Endothelial cell of umbilical vein (primary cell): ENCODE measurements around the gene CD101. TPM values are rescaled to one million over a fixed set of nuclear protein-coding genes. Genes with fewer than 3 reads are reported as not detected.

Experiments used
- BruUV-seq: library from RNA; stranded (reverse); fragments of 400-500 nt; replicated peaks from 2 replicates; lab custom pipeline; 2021; lab: Mats Ljungman, UMichigan
- CTCF ChIA-PET: fragments of 300-600, 350-600 bp; sonication (Branson Sonifier 250); formaldehyde crosslinking; loops from one replicate; lab custom pipeline; 2021; ENCODE audit warnings: antibody characterized with exemption, inconsistent platforms; lab: Charles Lee
- POLR2A ChIA-PET: fragments of 300-600, 350-600 bp; sonication (Branson Sonifier 250); formaldehyde crosslinking; loops from one replicate; lab custom pipeline; 2021; ENCODE audit warnings: antibody characterized with exemption, inconsistent platforms; lab: Charles Lee
- DNase-seq: peaks from one replicate; pipeline ENCODE4 v3.0.0-alpha.2; 2011; ENCODE audit warnings: low read depth, low spot score
- FAIRE-seq: peaks from 2 replicates; lab custom pipeline; 2011; peaks lifted over from hg19 to GRCh38; lab: Jason Lieb, UNC
- H2AFZ ChIP-seq: 2 replicates; pipeline ENCODE4 v1.6.0; 2012; ENCODE audit warnings: low read depth, low read length, control low read depth, inconsistent platforms
- H3K27ac ChIP-seq: 2 replicates; pipeline ENCODE4 v1.5.1; 2011; ENCODE audit warnings: low read depth, mild to moderate bottlenecking, control low read depth, low read length, moderate library complexity; ENCODE audit not compliant: insufficient read depth
- H3K27me3 ChIP-seq, 2 experiments: 2 replicates each; pipeline versions ENCODE4 v1.6.0 to v1.6.1; 2011; ENCODE audit warnings: low read length in 2 of 2, mixed read lengths in 1 of 2; ENCODE audit not compliant: control insufficient read depth in 2 of 2, insufficient read depth in 2 of 2
- H3K36me3 ChIP-seq, 2 experiments: 2 replicates in 1 of 2; 3 replicates in 1 of 2; pipeline ENCODE4 v1.5.1; 2011; ENCODE audit warnings: low read length in 2 of 2, mild to moderate bottlenecking in 1 of 2, moderate library complexity in 1 of 2; ENCODE audit not compliant: control insufficient read depth in 2 of 2, insufficient read depth in 2 of 2; ENCODE audit errors: extremely low read depth in 1 of 2
- H3K4me1 ChIP-seq: 3 replicates; pipeline ENCODE4 v1.5.1; 2011; ENCODE audit warnings: mild to moderate bottlenecking, low read length; ENCODE audit not compliant: control insufficient read depth, insufficient read depth; ENCODE audit errors: extremely low read depth
- H3K4me2 ChIP-seq: 2 replicates; pipeline ENCODE4 v1.6.1; 2011; ENCODE audit warnings: low read length, control low read depth, mixed read lengths; ENCODE audit not compliant: insufficient read depth
- H3K4me3 ChIP-seq, 3 experiments: fragments of 200-600 bp in 1 of 3; sonication (generic), shearing (Covaris generic) in 1 of 3; replicated peaks in 1 of 3; 2 replicates each; pipeline ENCODE4 v1.5.1; 2011 to 2016; ENCODE audit warnings: control low read depth in 3 of 3, low read length in 3 of 3, mild to moderate bottlenecking in 2 of 3, inconsistent platforms in 1 of 3, low read depth in 1 of 3, moderate library complexity in 1 of 3; ENCODE audit not compliant: insufficient read depth in 1 of 3
- H3K79me2 ChIP-seq: 2 replicates; pipeline ENCODE4 v1.6.0; 2012; ENCODE audit warnings: low read length, inconsistent platforms; ENCODE audit not compliant: control insufficient read depth, insufficient read depth
- H3K9ac ChIP-seq: replicated peaks from 2 replicates; pipeline ENCODE3; 2011; ENCODE audit warnings: low read length, control low read depth; ENCODE audit not compliant: insufficient read depth; ENCODE audit errors: extremely low read depth
- H3K9me1 ChIP-seq: replicated peaks from 3 replicates; pipeline ENCODE4 v1.6.0; 2011; ENCODE audit warnings: mild to moderate bottlenecking, low read length; ENCODE audit not compliant: control insufficient read depth, insufficient read depth; ENCODE audit errors: extremely low read depth
- H3K9me3 ChIP-seq: replicated peaks from 2 replicates; pipeline ENCODE4 v1.5.1; 2012; ENCODE audit warnings: low read length, inconsistent platforms; ENCODE audit not compliant: control insufficient read depth, insufficient read depth
- H4K20me1 ChIP-seq: replicated peaks from 2 replicates; pipeline ENCODE3; 2011; ENCODE audit warnings: mild to moderate bottlenecking, low read length; ENCODE audit not compliant: control insufficient read depth, insufficient read depth; ENCODE audit errors: extremely low read depth
- EZH2 ChIP-seq: IDR thresholded peaks from 2 replicates; pipeline ENCODE4 v1.6.1; 2012; ENCODE audit warnings: borderline replicate concordance, low read depth, mild to moderate bottlenecking, moderate library complexity, low read length, inconsistent platforms; ENCODE audit not compliant: severe bottlenecking
- FOS ChIP-seq: IDR thresholded peaks from 2 replicates; pipeline ENCODE4 v1.6.1; 2011; ENCODE audit warnings: mild to moderate bottlenecking, low read length, moderate library complexity, borderline replicate concordance; ENCODE audit not compliant: insufficient read depth
- GATA2 ChIP-seq: IDR thresholded peaks from 2 replicates; pipeline ENCODE4 v1.7.0; 2011; ENCODE audit warnings: low read depth, mild to moderate bottlenecking, moderate library complexity, mixed read lengths, low read length; ENCODE audit not compliant: insufficient read length, insufficient read depth
- JUN ChIP-seq: IDR thresholded peaks from 2 replicates; pipeline ENCODE4 v1.6.1; 2011; ENCODE audit warnings: borderline replicate concordance, low read depth; ENCODE audit not compliant: insufficient read length, insufficient read depth
- MYC ChIP-seq: IDR thresholded peaks from one replicate; pipeline ENCODE4 v1.6.1; 2011; ENCODE audit warnings: mild to moderate bottlenecking, low read depth, low read length
- POLR2A ChIP-seq: IDR thresholded peaks from 2 replicates; pipeline ENCODE4 v1.6.1; 2012; ENCODE audit warnings: low read depth, mild to moderate bottlenecking, control low read depth, low read length
- POLR2AphosphoS5 ChIP-seq: IDR thresholded peaks from 2 replicates; pipeline ENCODE4 v1.6.1; 2012; ENCODE audit warnings: low read depth, mild to moderate bottlenecking, control low read depth, low read length, moderate library complexity; ENCODE audit not compliant: insufficient read depth
- dilution Hi-C: fragments of 300-500 bp; cut with MboI; formaldehyde crosslinking; loops from one replicate; pipeline ENCODE4 v1.15.0; 2019; ENCODE audit warnings: low sequenced_read_pairs; ENCODE audit not compliant: extremely low pct_ligation_motif_present
- intact Hi-C: fragments of 100-400 bp; cut with micrococcal nuclease; formaldehyde crosslinking; loops from one replicate; pipeline ENCODE4 v1.10.0; 2022
- polyA plus RNA-seq, 4 experiments: library from polyadenylated mRNA; depleted of rRNA in 3 of 4; stranded (reverse) in 3 of 4; unstranded in 1 of 4; fragments of >200 nt; gene quantifications; 2 replicates each; pipeline versions ENCODE4 v1.2.1 to v1.2.3, GENCODE V29; 2011 to 2012; ENCODE audit warnings: missing spikeins in 1 of 4
- total RNA-seq: library from RNA; stranded (reverse); gene quantifications from 2 replicates; pipeline ENCODE4 v1.2.3, GENCODE V29; 2021
- TF ChIP-seq, protein P1 (sequence below): IDR thresholded peaks from 2 replicates; pipeline ENCODE4 v1.6.1; 2011; ENCODE audit not compliant: insufficient read depth, insufficient read length
- TF ChIP-seq, protein P2 (sequence below), 2 donors: IDR thresholded peaks; 1 replicate in 1 of 2; 2 replicates in 1 of 2; pipeline ENCODE4 v1.5.1; 2011; ENCODE audit warnings: low read length in 2 of 2, mild to moderate bottlenecking in 2 of 2, moderate library complexity in 2 of 2, control low read depth in 1 of 2, inconsistent platforms in 1 of 2, low read depth in 1 of 2; ENCODE audit not compliant: insufficient read depth in 1 of 2; ENCODE audit errors: extremely low read depth in 1 of 2

The CD101 gene
- total and polyA plus RNA-seq, 2 donors (not counting 3 experiments of a cell fraction or from before 2014, with no cell fraction given), result 0.04 to 0.97 TPM

DNA sequence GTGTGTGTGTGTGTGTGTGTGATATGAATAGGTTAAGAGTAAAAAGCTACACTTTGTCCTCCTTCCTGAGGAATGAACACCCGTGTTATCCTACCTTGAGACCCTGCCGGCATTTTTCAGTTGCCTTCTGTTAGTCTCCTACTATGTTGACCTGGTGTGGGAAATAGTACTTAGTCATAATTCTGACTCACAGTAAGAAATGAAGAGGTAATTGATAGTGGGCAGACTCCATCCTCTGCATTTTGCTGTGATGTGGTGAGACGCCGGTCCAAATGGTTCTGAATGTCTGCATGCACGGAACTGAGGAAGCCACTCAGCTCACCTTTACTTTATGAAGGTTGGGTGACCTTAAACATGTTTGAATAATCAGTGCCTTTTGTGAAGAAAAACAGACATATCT is 12.6 kb downstream of the CD101 start:
- Histone ChIP-seq H3K9me1 (no peaks in the 10 kb centered on the region), H4K20me1 (no peaks in the 10 kb centered on the region), H3K4me3 (no peak overlapping the region), H3K4me1 (no peaks in the 10 kb centered on the region), H3K27me3 (no peaks in the 10 kb centered on the region), H3K4me2 (no peak overlapping the region), H2AFZ (no peak overlapping the region), H3K9ac (no peak overlapping the region), H3K9me3 (no peaks in the 10 kb centered on the region), H3K79me2 (no peaks in the 10 kb centered on the region), H3K27ac (no peak overlapping the region), H3K36me3 (no peaks in the 10 kb centered on the region)
- DNase-seq (no peak), FAIRE-seq (no peak)
- TF ChIP-seq POLR2A, result no peak
- no peak for TF ChIP-seq POLR2AphosphoS5
- TF ChIP-seq MYC, result no peak
- TF ChIP-seq, protein P1, sequence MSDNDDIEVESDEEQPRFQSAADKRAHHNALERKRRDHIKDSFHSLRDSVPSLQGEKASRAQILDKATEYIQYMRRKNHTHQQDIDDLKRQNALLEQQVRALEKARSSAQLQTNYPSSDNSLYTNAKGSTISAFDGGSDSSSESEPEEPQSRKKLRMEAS, result no peak
- TF ChIP-seq FOS, result peak; percentile 38
- TF ChIP-seq JUN, result no peak
- TF ChIP-seq GATA2, result no peak
- TF ChIP-seq EZH2, result no peak
- TF ChIP-seq, protein P2, sequence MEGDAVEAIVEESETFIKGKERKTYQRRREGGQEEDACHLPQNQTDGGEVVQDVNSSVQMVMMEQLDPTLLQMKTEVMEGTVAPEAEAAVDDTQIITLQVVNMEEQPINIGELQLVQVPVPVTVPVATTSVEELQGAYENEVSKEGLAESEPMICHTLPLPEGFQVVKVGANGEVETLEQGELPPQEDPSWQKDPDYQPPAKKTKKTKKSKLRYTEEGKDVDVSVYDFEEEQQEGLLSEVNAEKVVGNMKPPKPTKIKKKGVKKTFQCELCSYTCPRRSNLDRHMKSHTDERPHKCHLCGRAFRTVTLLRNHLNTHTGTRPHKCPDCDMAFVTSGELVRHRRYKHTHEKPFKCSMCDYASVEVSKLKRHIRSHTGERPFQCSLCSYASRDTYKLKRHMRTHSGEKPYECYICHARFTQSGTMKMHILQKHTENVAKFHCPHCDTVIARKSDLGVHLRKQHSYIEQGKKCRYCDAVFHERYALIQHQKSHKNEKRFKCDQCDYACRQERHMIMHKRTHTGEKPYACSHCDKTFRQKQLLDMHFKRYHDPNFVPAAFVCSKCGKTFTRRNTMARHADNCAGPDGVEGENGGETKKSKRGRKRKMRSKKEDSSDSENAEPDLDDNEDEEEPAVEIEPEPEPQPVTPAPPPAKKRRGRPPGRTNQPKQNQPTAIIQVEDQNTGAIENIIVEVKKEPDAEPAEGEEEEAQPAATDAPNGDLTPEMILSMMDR (IDR thresholded peaks at IDR 0.05; ENCODE audit: extremely low read depth in 1 of 2, insufficient read depth in 1 of 2, low read depth in 1 of 2, low read length in 2 of 2), result no peak
- intact Hi-C loops (no loop called here), dilution Hi-C loops (no loop called here)
- ChIA-PET POLR2A (no interaction called here), CTCF (no interaction called here)
- BruUV-seq, result no TSS peak
